NCI-H82 (cell line): ENCODE results near the gene SURF1.

ENCODE experiments used
- DNase-seq: peaks from one replicate; lab custom pipeline; 2025; lab: John Stamatoyannopoulos, UW

Gene SURF1

DNA sequence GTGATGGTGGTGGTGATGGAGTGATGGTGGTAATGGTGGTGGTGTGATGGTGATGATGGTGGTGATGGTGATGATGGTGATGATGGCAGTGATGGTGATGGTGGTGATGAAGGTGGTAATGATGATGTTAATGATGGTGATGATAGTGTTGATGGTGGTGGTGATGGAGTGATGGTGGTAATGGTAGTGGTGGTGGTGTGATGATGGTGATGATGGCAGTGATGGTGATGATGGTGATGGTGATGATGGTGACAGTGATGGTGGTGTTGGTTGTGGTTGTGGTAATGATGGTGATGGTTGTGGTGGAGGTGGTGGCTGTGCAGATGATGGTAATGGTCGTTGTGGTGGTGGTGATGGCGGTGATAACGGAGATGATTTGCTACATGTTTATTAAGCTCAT is 27.2 kb upstream of the SURF1 start:
- no peak for DNase-seq

DNA sequence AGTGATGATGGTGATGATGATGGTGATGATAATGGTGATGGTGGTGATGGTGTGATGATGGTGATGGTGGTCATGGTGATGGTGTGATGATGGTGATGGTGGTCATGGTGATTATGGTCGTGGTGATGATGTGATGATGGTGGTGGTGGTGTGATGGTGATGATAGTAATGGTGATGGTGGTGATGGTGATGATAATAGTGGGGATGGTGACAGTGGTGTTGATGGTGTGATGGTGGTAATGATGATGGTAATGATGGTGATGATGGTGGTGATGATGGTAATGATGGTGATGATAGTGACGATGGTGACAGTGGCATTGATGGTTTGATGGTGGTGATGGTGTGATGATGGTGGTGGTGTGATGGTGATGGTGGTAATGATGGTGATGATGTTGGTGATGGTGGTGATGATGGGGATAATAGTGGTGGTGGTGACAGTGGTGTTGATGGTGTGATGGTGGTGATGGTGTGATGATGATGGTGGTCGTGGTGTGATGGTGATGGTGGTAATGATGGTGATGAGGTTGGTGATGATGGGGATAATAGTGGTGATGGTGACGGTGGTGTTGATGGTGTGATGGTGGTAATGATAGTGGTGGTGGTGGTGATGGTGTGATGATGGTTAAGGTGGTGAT is 26.3 kb upstream of the SURF1 start:
- no peak for DNase-seq

DNA sequence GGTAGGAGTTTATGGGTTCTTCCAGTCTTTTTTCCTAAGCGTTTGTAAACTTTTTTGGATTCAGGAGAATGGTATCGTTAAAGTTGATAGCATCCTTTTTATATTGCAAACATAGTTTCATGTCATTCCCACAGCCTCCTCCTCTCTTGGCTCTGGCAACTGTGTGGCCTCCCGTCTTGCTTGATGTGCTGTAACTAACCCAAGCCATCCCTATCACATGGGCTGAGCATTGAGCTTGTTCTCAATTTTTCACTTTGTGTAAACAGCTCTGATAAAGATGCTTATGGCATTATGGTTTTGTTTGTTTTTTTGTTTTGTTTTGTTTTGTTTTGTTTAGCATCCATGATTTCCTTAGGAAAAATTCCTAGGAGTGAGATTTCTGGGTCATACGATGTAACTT is 24.4 kb upstream of the SURF1 start:
- no peak for DNase-seq

DNA sequence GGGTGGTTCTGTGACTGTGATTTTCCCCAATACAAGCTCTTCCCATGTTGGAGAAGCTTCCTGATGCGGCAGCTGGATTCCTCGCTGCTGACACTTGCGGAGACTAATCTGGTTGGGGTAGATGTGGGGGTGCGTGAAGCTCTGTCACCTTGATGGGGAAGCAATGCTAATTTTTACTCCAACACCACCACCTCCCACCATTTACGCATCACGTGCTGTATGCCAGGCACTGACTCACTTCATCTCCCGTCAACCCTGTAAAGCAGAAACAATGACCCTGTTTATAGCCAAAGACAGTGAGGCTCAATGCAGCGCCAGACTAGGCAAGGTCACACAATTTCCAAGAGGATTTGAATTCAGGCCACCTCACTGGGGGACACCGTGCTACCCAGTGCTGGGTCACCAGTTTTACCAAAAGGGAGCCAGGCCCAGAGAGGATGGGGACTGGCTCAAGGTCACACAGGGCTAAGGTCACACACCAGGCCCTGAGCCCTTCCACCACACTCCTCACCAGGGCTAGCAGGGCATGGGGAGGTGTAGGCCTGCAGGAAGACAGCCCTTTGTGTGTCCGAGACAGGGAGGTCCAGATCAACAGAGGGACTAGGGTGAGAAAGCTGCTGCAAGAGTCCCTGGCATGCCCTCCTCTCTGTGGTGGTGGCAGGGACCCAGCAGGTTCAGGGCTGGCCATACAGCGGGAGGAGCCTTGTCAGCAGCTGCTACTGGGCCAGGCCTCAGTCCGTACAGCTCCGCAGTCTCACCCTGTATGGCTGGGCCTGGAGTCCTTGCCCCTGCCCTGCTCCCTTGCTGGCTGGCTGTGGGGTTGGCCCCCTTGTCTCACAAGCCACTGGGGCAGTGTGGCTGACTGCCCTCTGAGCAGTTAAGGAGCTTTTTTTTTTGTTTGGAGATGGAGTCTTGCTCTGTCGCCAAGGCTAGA is 23.1 kb upstream of the SURF1 start:
- no peak for DNase-seq

DNA sequence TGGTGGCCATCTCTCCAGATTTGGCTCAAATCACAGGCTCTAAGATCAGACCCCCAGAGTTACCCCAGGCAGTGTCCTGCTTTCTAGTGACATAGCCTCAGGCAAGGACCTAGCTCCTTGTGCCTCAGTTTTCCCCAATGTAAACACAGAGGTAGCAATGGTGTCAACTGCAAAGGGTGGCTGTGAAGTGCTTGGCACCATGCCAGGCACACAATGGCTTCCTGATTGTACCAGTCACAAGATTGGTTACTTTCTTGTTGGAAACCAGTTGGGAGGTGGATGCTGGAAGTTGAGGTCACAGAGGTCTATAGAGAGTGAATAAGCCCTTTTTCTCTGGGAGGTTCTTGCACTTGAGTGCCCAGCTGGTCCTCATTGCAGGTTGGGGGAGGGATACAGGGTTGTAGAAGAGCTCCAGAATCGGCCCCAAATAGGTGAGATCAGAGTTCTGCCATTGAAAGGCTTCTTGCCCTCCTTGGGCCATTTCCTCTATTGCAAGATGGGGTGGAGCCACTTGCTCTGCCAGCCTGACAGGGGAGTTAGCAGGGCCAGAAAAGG is 22.2 kb upstream of the SURF1 start:
- no peak for DNase-seq

DNA sequence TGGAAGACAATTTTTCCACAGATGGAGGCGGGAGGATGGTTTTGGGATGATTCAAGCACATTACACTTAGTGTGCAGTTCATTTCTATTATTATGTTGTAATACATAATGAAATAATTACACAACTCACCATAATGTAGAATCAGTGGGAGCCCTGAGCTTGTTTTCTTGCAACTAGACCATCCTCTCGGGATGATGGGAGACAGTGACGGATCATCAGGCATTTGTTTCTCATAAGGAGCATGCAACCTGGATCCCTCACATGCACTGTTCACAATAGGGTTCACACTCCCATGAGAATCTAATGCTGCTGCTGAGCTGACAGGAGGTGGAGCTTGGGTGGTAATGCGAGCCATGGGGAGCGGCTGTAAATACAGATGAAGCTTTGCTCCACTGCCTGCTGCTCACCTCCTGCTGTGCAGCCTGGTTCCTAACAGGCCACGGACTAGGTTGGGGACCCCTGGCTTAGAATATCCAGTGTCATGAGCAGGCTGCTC is 21.5 kb upstream of the SURF1 start:
- DNase-seq: peak; percentile 78

DNA sequence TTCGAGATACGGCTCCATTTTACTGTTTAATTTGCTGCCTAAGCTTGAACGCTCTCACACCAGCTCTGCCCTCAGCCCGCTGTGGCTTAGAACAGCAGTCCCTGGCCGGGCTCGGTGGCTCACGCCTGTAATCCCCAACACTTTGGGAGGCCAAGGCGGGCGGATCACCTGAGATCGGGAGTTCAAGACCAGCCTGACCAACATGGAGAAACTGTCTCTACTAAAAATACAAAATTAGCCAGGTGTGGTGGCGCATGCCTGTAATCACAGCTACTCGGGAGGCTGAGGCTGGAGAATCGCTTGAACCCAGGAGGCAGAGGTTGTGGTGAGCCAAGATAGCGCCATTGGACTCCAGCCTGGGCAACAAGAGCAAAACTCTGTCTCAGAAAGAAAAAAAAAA is 21.0 kb upstream of the SURF1 start:
- DNase-seq: peak; percentile 11

DNA sequence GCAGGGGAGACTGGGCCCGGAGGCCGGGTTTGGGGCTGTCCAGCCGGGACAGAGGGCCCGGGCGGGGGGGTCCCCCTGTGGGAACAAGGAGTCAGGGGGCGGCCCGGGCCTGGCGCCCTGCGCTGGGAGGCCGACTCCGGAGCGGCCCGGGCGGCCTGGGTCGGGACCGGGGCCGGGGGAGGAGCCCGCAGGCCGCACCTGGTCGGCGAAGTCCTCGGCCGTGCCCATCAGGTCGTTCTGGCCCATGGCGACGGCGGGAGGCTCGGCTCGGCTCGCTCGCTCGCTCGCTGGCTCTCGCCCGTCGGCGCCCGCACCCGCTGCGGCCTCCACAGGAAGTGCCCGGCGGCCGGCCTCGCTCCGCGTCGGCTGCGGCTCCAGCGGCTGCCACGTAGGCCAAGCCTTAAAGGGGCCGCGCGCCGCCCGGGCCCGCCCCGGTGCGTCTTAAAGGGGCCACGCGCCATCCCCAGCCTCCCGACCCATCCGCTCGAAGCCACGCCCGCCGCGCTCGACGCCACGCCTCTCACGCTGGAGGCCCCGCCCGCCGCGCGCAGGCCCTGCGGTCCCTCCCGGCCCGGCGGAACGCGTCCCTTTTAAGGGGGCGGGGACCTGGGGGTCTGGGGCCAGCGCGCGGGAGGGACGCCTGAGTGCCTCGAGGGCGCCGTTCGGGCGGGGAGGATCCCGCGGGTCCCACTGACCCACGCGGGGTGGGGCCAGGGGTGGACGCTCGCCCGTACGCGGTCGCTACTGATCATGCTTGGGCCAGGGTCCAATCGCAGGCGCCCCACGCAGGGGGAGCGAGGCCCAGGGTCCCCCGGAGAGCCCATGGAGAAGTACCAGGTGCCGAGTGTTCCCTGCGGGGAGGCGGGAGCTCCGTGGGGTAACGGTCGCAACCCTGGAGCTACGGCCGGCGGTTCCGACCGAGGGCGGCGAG is 19.7 kb upstream of the SURF1 start, which contains the start of the genes STKLD1 and SURF4:
Gene STKLD1 (plus strand): TSS at position 643 of the 931 bp plus-strand sequence. CDS start 108 bp downstream, at position 751.
Gene SURF4 (minus strand): TSS at position 337 of the 931 bp plus-strand sequence. CDS start 91 bp downstream, at position 246.
- peak; percentile 97 for DNase-seq

DNA sequence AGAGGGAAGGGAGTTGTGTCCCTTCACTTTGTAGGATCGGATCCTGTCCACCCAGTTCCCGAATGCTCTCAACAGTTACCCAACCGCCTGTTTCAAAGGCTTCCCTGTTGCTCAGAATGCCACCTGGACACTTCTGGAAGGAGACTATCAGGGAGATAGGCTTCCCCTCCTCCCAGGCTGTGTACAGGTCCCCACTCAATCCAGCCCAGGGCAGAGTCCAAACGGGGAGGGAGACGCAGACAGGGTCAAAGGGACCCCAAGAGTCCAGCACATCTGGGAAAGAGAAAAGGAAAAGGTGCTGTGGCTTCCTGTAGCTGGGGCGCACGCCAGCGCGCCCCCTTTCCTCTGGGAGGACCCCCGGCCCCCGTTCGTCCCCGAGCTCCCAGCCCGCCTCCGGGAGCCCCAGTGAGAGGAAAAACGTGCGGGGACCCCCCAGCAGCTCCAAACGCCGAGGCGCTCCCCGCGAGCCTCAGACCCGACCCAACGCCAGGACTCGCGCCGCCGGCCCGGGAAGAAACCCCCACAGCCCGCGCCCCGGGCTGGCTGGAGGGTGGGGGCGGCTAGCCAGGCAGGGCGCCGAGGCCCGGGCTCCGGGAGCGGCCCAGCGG is 18.9 kb upstream of the SURF1 start:
- peak; percentile 48 for DNase-seq

DNA sequence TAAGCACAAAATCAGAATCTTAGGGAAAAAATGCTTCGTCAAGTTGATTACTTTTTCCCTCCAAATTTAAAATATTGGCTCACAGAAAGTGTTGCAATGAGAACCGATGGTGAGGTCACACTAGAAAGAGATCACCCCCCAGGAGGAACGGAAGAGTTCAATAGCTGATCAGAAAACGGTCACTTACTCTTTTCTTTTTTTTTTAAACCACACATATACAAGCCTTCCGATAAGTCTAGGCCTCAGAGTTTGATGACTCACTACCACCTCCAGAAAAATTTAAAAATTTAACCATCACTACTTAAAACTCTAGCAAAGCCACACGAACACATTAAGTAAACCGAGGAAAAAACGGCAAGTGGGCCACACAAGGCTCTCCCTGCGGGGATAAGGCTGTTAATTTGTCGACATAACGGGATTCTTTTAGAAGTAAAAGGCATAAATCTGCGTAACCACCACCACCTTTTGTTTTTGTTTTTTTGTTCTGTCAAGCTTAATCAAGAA is 18.4 kb upstream of the SURF1 start:
- DNase-seq: no peak

DNA sequence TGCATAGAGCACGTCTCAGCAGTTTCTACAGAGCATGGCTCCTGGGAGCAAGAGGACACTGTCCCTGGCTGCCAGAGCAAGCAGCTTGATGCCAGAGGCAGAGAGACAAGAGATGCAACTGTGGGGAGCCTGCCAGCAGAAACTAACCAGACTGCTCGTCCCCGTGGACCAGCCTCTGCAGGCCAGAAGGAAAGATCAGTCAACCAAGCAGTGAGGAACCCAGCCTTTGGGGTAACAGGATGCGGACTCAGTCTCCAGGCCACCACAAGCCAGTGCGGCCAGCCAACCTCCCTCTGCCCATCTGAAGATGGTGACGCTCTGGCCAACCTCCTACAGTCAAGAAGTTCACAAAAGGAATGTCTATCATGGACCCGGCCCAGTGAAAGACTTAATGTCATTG is 15.9 kb upstream of the SURF1 start:
- no peak for DNase-seq

DNA sequence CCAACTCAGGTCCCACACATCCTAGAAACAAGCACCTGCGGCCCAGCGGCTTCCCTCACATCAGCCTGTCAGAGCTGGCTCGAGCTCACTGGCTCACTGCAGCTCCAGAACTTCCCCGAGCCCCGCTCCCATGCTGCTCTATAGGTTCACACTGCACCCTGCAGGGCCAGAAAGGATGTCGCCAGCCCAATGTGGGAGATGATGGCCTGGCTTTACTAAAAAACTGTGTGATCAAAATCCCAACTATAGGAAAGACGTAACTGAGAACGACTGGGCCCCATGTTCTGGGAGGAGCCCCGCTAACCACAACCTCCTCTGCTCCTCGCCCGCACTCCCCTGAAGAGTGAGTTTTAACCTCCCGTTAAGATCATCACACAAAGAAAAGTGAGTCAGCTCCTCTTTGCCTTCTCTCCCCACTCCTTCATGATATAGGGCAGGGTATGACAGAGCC is 15.0 kb upstream of the SURF1 start:
- no peak for DNase-seq

DNA sequence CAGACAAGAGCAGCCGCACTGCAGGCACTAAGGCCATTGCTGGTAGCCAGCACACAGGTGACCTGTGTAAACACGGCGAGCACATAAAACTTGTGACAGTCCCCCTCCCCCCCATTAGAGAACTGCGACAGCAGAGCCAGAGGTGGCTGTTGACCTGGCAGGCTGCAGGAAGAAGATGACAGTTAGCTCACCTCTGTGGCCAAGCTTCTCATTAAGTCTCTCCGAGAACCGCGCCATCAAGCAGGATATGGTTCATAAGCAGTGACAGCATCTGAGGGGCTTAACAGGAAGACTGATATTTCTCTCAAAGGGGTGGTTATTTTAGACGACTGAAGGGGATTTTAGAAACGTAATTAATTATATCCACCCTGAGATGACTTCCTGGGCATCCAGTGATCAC is 14.4 kb upstream of the SURF1 start:
- no peak for DNase-seq

DNA sequence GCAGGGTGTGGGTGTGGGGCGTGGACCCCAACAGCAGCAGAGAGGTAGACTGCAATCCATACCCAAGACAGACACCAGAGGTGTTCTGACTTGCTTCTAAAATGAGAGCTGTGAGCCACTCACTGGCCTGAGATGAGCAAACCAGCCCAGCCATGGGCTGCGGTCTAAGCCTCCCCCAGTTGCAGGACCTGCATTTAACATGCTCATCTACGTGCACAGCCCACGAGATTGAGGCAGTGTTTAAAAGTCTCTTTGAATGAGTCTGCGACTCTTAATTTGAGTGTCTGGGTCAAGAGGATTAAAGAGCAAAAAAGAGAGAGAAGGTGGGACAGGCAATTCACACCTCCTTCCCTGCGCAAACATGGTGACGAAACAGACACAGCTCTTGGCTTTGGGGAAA is 13.6 kb upstream of the SURF1 start:
- DNase-seq: no peak

DNA sequence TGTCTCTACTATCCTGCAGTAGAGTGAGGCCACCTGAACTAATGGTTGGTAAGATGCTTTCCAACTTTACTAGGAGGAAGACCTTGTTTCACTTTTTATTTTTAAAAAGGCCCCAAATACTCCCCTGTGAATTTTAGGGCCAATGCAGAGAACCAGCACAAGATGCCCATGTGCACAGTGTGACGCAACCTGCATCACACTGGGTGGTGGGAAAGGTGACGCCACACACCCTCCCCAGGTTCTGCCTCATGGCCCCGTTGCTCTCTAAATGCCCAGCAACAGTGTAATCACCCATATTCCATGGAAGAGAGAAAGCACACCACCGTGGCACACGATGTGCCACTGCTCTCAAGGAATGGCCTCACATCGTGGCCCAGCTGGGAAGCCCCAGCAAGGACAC is 13.1 kb upstream of the SURF1 start:
- DNase-seq: no peak

DNA sequence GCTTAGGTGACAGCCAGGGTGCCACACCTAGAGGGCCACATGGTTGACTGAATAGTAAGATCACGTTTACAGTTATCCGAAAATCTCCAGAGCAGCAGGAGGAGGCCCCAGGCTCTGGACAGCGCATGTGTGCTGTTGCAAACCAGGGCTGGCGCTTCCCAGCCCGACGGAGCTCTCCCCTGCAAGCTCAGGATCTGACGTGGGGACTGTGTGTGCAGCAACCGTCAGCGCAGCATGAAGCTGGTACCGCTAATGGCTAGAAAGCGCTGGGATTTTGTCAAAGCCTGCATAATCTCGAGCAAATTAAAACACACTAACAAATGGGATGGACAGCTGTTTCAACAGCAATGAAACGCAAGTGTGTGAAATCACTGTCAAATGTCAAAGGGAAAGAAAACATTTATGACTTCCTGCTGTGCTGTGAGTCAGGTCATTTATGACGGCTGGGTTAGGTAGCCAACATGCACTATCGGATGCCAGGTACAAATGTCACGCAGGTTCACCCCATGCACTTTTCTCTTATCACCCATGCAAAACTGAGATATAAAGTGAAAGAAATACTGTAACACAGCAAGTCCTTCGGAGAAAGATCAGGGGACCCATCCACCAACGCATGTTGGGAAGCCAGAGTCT is 12.1 kb upstream of the SURF1 start:
- peak; percentile 11 for DNase-seq

DNA sequence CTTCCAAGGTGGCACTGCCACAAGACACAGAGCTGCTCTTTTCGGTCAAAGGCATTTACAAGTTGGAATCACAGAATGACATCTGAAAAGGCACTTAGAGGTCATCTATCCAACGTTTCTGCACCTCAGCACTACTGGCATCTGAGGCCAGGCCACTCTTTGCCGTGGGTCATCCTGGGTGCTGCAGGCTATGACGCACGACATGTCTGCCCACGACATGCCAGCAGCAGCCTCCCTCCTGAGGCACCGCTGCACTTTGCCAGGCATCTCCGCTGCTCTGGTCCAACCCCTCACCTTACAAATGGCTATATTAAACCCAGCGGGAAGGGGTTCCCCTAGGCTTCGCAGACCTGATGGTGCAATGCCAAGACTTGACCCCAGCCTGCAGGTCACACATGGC is 11.5 kb upstream of the SURF1 start:
- no peak for DNase-seq

DNA sequence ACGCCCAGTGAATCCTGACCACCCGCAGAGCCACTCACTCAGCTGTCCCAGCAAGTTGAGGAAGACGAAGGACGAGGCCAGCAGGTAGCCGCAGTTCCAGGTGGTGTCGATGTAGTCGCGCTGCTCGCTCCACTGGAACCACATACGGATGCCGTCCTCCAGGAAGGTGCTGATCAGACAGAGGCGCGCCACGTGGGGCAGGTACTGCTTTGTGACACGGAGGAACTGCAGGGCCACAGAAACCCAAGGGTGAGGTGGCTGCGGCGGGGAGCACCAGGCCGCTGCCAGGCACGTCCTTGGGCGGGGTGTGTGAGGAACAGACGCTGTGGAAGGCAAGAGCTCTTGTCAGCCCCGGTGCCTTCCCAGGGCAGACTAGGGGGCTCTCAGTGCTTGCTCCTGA is 10.9 kb upstream of the SURF1 start:
- no peak for DNase-seq

DNA sequence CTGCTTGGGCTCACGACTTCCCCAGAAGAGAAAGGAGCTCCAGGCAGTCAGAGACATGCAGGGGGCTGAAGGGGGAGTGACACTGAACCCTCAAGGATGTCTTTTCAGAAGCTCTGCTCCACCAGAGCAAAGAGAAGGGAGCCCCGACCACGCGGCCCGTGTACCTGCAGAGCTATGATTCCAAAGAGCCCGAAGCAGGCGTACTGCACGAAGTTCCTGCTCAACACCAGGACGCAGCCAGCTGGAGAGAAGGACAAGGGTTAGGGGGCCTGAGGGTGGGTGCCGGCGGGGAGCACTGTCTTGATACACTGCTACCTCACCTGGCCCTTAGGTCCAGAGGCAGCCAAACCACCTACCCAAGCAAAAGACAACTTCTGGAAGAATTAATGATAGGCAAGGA is 10.1 kb upstream of the SURF1 start:
- no peak for DNase-seq

DNA sequence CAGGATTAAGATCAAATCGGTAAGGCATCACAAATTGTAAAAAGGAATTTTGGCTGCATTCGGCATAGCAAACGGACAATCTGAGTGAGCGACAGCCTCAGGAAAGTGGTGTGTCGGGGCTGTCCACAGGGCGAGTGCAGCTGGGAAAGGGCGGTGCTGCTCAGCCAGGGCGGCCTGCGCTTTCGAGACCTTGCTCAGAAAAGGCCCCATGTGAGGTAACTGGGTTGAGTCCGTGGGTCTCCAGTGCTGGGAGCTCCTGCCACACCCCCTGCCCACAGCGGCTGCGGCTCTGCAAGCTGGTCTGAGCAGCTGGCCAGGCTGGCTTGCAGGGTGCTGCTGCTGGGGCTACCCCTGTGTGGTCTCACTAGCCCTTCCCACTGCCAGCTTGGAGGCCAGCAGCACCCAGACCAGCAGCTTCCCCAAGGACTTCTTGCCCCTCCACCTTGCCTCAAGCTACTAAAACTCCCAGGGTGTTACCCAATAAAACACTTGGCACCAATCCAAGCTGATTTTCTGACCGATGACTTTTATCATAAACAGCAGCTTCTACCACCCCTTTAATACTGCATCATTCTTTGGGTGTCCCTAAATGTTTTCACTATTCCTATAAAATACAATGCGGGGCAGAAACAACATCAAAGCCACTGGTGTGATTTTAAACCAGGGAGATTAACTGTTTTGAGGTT is 6.2 kb upstream of the SURF1 start:
- DNase-seq: peak; percentile 6
